Common myeloid progenitor, CD34-positive (primary cell): ENCODE data around the gene DNAAF6.

Experiments
- CTCF ChIA-PET: fragments of 350-600 bp; sonication (Branson Sonifier 250); formaldehyde crosslinking; loops from one replicate; lab custom pipeline; 2021; ENCODE audit warnings: antibody characterized with exemption; lab: Charles Lee
- POLR2A ChIA-PET: fragments of 350-600 bp; sonication (Branson Sonifier 250); formaldehyde crosslinking; loops from one replicate; lab custom pipeline; 2021; ENCODE audit warnings: antibody characterized with exemption; lab: Charles Lee
- DNase-seq, 3 donors: peaks; one replicate each; pipeline versions ENCODE4 v3.0.0 to v3.0.0-alpha.2; 2013
- H3K27ac ChIP-seq, 2 experiments: 1 replicate in 1 of 2; 2 replicates in 1 of 2; pipeline ENCODE4 v1.7.0; 2013; ENCODE audit warnings: inconsistent platforms in 2 of 2, low read length in 2 of 2, mild to moderate bottlenecking in 2 of 2, low read depth in 1 of 2, moderate library complexity in 1 of 2; ENCODE audit not compliant: severe bottlenecking in 2 of 2, insufficient read depth in 1 of 2, poor library complexity in 1 of 2
- H3K27me3 ChIP-seq, 5 experiments: replicated peaks in 2 of 5; 1 replicate in 3 of 5; 2 replicates in 2 of 5; pipeline versions ENCODE4 v1.6.1 to v1.7.0; 2013; ENCODE audit warnings: low read length in 4 of 5, mild to moderate bottlenecking in 2 of 5, moderate library complexity in 2 of 5, inconsistent platforms in 1 of 5; ENCODE audit not compliant: insufficient read depth in 5 of 5, control insufficient read depth in 4 of 5
- H3K36me3 ChIP-seq, 4 experiments: 1 replicate in 2 of 4; 2 replicates in 2 of 4; pipeline versions ENCODE4 v1.6.1 to v1.7.0; 2013; ENCODE audit warnings: low read length in 3 of 4, control low read depth in 1 of 4, mild to moderate bottlenecking in 1 of 4; ENCODE audit not compliant: control insufficient read depth in 4 of 4, insufficient read depth in 4 of 4
- H3K4me1 ChIP-seq, 4 experiments: 1 replicate in 3 of 4; 2 replicates in 1 of 4; pipeline versions ENCODE4 v1.6.1 to v1.7.1; 2013; ENCODE audit warnings: low read length in 3 of 4, mild to moderate bottlenecking in 3 of 4, control low read depth in 1 of 4, inconsistent platforms in 1 of 4, moderate library complexity in 1 of 4; ENCODE audit not compliant: control insufficient read depth in 4 of 4, insufficient read depth in 4 of 4; ENCODE audit errors: control extremely low read depth in 1 of 4
- H3K4me3 ChIP-seq, 7 experiments: 1 replicate in 4 of 7; 2 replicates in 3 of 7; pipeline versions ENCODE4 v1.5.1 to v1.7.0; 2013; ENCODE audit warnings: mild to moderate bottlenecking in 7 of 7, low read length in 6 of 7, moderate library complexity in 6 of 7, inconsistent platforms in 2 of 7, low read depth in 2 of 7, control low read depth in 1 of 7; ENCODE audit not compliant: insufficient read depth in 4 of 7, control insufficient read depth in 1 of 7; ENCODE audit errors: extremely low read depth in 1 of 7
- H3K9me3 ChIP-seq, 5 experiments: 1 replicate in 4 of 5; 2 replicates in 1 of 5; pipeline versions ENCODE4 v1.6.1 to v1.7.1; 2013; ENCODE audit warnings: low read length in 4 of 5, mild to moderate bottlenecking in 2 of 5, inconsistent platforms in 1 of 5, low read depth in 1 of 5, moderate library complexity in 1 of 5; ENCODE audit not compliant: control insufficient read depth in 4 of 5, insufficient read depth in 2 of 5; ENCODE audit errors: control extremely low read depth in 1 of 5
- WGBS: methylation state at CpG from one replicate; pipeline ENCODE4 v1.1.5; 2013; ENCODE audit not compliant: insufficient coverage; 5-methylcytosine and 5-hydroxymethylcytosine counted together

Gene DNAAF6

GRCh38 chrX:107290019-107290418 lies 83.6 kb downstream of the DNAAF6 start:
- Histone ChIP-seq H3K9me3 (no peaks in the 10 kb centered on the region), H3K4me3 (no peak overlapping the region), H3K27me3 (peaks cover 0 to 5% (median 0%) of the 10 kb centered on the region in 5 experiments), H3K36me3 (no peaks in the 10 kb centered on the region), H3K4me1 (no peaks in the 10 kb centered on the region), H3K27ac (no peak overlapping the region)
- WGBS, result 73% methylated on average over 2 of the region's 2 CpGs
- CTCF ChIA-PET, result no interaction called here
- POLR2A ChIA-PET, result no interaction called here
- no peak for DNase-seq

- Histone ChIP-seq H3K4me1 (no peaks in the 10 kb centered on the region), H3K27ac (no peak overlapping the region), H3K27me3 (peaks cover 0 to 3% (median 0%) of the 10 kb centered on the region in 5 experiments), H3K4me3 (no peak overlapping the region), H3K9me3 (no peaks in the 10 kb centered on the region), H3K36me3 (no peaks in the 10 kb centered on the region)
- DNase-seq, result no peak
- POLR2A ChIA-PET, result no interaction called here
- CTCF ChIA-PET, result no interaction called here
- WGBS, result 83% methylated on average over 1 of the region's 2 CpGs
Measured at GRCh38 chrX:107293056-107293455, 86.6 kb downstream of the DNAAF6 start.
